ENCODE results near the gene TEK. TPM values are rescaled to one million over a fixed set of nuclear protein-coding genes. Genes with fewer than 3 reads are reported as not detected.

The TEK gene
- total RNA-seq, 1 experiment from 2014 or later: 2.0 TPM

GRCh38 chr9:27124151-27124550, 15.1 kb downstream of the TEK start:
- DNase-seq (ENCODE audit: low read depth): no peak

- peak; percentile 94 for DNase-seq (ENCODE audit: low read depth)
These were observed 16.0 kb downstream of the TEK start for GRCh38 chr9:27125030-27125429.

- DNase-seq (ENCODE audit: low read depth): peak; percentile 86
These were observed 16.9 kb downstream of the TEK start for GRCh38 chr9:27125936-27126335.

GRCh38 chr9:27126670-27127069, 17.6 kb downstream of the TEK start:
- DNase-seq (ENCODE audit: low read depth): no peak

GRCh38 chr9:27129221-27129620, 20.2 kb downstream of the TEK start:
- DNase-seq (ENCODE audit: low read depth): no peak

- no peak for DNase-seq (ENCODE audit: low read depth)
These were observed 22.7 kb downstream of the TEK start for GRCh38 chr9:27131731-27132130.

GRCh38 chr9:27133817-27134216, 24.8 kb downstream of the TEK start:
- DNase-seq (ENCODE audit: low read depth): no peak

- no peak for DNase-seq (ENCODE audit: low read depth)
These were observed 33.4 kb downstream of the TEK start for GRCh38 chr9:27142299-27142930.

- DNase-seq (ENCODE audit: low read depth): no peak
These were observed 36.1 kb downstream of the TEK start for GRCh38 chr9:27145143-27145542.

GRCh38 chr9:27149651-27150050, 40.6 kb downstream of the TEK start:
- DNase-seq (ENCODE audit: low read depth): no peak

GRCh38 chr9:27150746-27151406, 41.9 kb downstream of the TEK start:
- no peak for DNase-seq (ENCODE audit: low read depth)

- DNase-seq (ENCODE audit: low read depth): peak; percentile 81
These were observed 42.8 kb downstream of the TEK start for GRCh38 chr9:27151693-27152404.

- no peak for DNase-seq (ENCODE audit: low read depth)
These were observed 43.3 kb downstream of the TEK start for GRCh38 chr9:27152405-27152718.

GRCh38 chr9:27154908-27155307, 45.9 kb downstream of the TEK start:
- DNase-seq (ENCODE audit: low read depth): peak; percentile 96

GRCh38 chr9:27157097-27157496, 48.1 kb downstream of the TEK start:
- DNase-seq (ENCODE audit: low read depth): peak; percentile 26

- no peak for DNase-seq (ENCODE audit: low read depth)
These were observed 48.7 kb downstream of the TEK start for GRCh38 chr9:27157736-27158135.

- no peak for DNase-seq (ENCODE audit: low read depth)
These were observed 51.6 kb downstream of the TEK start for GRCh38 chr9:27160636-27161035.

GRCh38 chr9:27162045-27162444, 53.0 kb downstream of the TEK start:
- peak; percentile 31 for DNase-seq (ENCODE audit: low read depth)

- no peak for DNase-seq (ENCODE audit: low read depth)
These were observed 56.0 kb downstream of the TEK start for GRCh38 chr9:27165068-27165467.

- DNase-seq (ENCODE audit: low read depth): no peak
These were observed 56.6 kb downstream of the TEK start for GRCh38 chr9:27165670-27166069.

GRCh38 chr9:27168496-27168895, 59.5 kb downstream of the TEK start:
- DNase-seq (ENCODE audit: low read depth): no peak

- no peak for DNase-seq (ENCODE audit: low read depth)
These were observed 59.9 kb downstream of the TEK start for GRCh38 chr9:27168951-27169350.

GRCh38 chr9:27176971-27177370, 67.9 kb downstream of the TEK start:
- DNase-seq (ENCODE audit: low read depth): no peak
